HCT116 (cell line): ENCODE measurements around the gene SLBP. TPM values are rescaled to one million over a fixed set of nuclear protein-coding genes. Genes with fewer than 3 reads are reported as not detected.

Source experiments
- ATAC-seq: fragments of 200-7000 bp; cut with Tn5 transposase; 2 replicates; pipeline ENCODE4 v1.9.1; 2020; ENCODE audit warnings: mild to moderate bottlenecking, moderate library complexity
- BruUV-seq: library from RNA; stranded (reverse); fragments of 400-500 nt; replicated peaks from 2 replicates; lab custom pipeline; 2021; lab: Mats Ljungman, UMichigan
- CTCF ChIA-PET: fragments of 300-600 bp; sonication (Branson Sonifier 250); formaldehyde crosslinking; loops from one replicate; lab custom pipeline; 2021; ENCODE audit warnings: antibody characterized with exemption; lab: Charles Lee
- POLR2A ChIA-PET: fragments of 300-600, 350-600 bp; sonication (Branson Sonifier 250); formaldehyde crosslinking; loops from one replicate; lab custom pipeline; 2021; ENCODE audit warnings: antibody characterized with exemption; lab: Charles Lee
- RAD21 ChIA-PET, 2 experiments: fragments of 300-600 bp; sonication (Branson Sonifier 250); formaldehyde crosslinking; loops; one replicate each; lab custom pipeline; 2023; ENCODE audit warnings: low total read pairs in 2 of 2; ENCODE audit not compliant: uncharacterized antibody in 2 of 2, unreplicated experiment in 2 of 2, low non-redundant PET in 1 of 2; lab: Charles Lee
- DNase-seq: peaks from one replicate; pipeline ENCODE4 v3.0.0-alpha.2; 2010; ENCODE audit warnings: low read depth, low spot score
- H2AFZ ChIP-seq: fragments of 200-600 bp; shearing (Covaris generic), sonication (generic); 2 replicates; pipeline ENCODE4 v1.6.1; 2017; ENCODE audit warnings: low read depth, mixed run types, mixed read lengths, antibody characterized with exemption, low read length; ENCODE audit not compliant: poor library complexity, severe bottlenecking
- H3K27ac ChIP-seq: 2 replicates; pipeline ENCODE4 v1.5.1; 2012; ENCODE audit warnings: low read depth, low read length
- H3K27me3 ChIP-seq: fragments of 200-600 bp; sonication (generic); 2 replicates; pipeline ENCODE4 v1.6.1; 2016; ENCODE audit warnings: mixed run types, low read length, mixed read lengths; ENCODE audit not compliant: insufficient read depth
- H3K36me3 ChIP-seq, 2 experiments: fragments of 200-500 bp in 1 of 2; fragments of 200-600 bp in 1 of 2; sonication (Bioruptor generic) in 1 of 2; sonication (generic) in 1 of 2; 2 replicates each; pipeline versions ENCODE4 v1.5.1 to v1.6.1; 2014 to 2016; ENCODE audit warnings: low read length in 2 of 2, inconsistent platforms in 1 of 2, mixed read lengths in 1 of 2, mixed run types in 1 of 2; ENCODE audit not compliant: insufficient read depth in 2 of 2, control insufficient read depth in 1 of 2
- H3K4me1 ChIP-seq, 2 experiments: fragments of 200-600 bp in 1 of 2; sonication (generic) in 1 of 2; 2 replicates each; pipeline versions ENCODE4 v1.5.1 to v1.6.1; 2012 to 2017; ENCODE audit warnings: low read length in 2 of 2, inconsistent platforms in 1 of 2, mild to moderate bottlenecking in 1 of 2, mixed read lengths in 1 of 2, mixed run types in 1 of 2, moderate library complexity in 1 of 2; ENCODE audit not compliant: insufficient read depth in 2 of 2, control insufficient read depth in 1 of 2
- H3K4me2 ChIP-seq: fragments of 200-600 bp; sonication (generic); 2 replicates; pipeline ENCODE4 v1.6.1; 2017; ENCODE audit warnings: mixed run types, low read length, mixed read lengths
- H3K4me3 ChIP-seq, 2 experiments: fragments of 200-600 bp in 1 of 2; sonication (generic) in 1 of 2; replicated peaks in 1 of 2; 2 replicates each; pipeline ENCODE4 v1.5.1; 2011 to 2016; ENCODE audit warnings: low read length in 2 of 2, control low read depth in 1 of 2, low read depth in 1 of 2, mild to moderate bottlenecking in 1 of 2, mixed read lengths in 1 of 2, mixed run types in 1 of 2
- H3K79me2 ChIP-seq: fragments of 200-600 bp; sonication (generic); 2 replicates; pipeline ENCODE4 v1.6.1; 2017; ENCODE audit warnings: mild to moderate bottlenecking, mixed run types, low read length, moderate library complexity, mixed read lengths; ENCODE audit not compliant: insufficient read depth
- H3K9ac ChIP-seq: fragments of 200-600 bp; sonication (generic); 2 replicates; pipeline ENCODE4 v1.6.1; 2016; ENCODE audit warnings: low read length, mixed read lengths
- H3K9me2 ChIP-seq: fragments of 200-600 bp; sonication (generic), shearing (Covaris generic); 2 replicates; pipeline ENCODE4 v1.6.1; 2017; ENCODE audit warnings: mixed run types, mild to moderate bottlenecking, moderate library complexity; ENCODE audit not compliant: insufficient read depth
- H3K9me3 ChIP-seq, 2 experiments: fragments of 200-500 bp in 1 of 2; fragments of 200-600 bp in 1 of 2; sonication (Bioruptor generic) in 1 of 2; sonication (generic) in 1 of 2; 2 replicates each; pipeline ENCODE4 v1.6.1; 2014 to 2017; ENCODE audit warnings: low read length in 2 of 2, mixed read lengths in 2 of 2, inconsistent platforms in 1 of 2, low read depth in 1 of 2, mild to moderate bottlenecking in 1 of 2, mixed run types in 1 of 2, moderate library complexity in 1 of 2; ENCODE audit not compliant: control insufficient read depth in 1 of 2, insufficient read depth in 1 of 2
- H4K20me1 ChIP-seq: fragments of 200-600 bp; sonication (generic), shearing (Covaris generic); 2 replicates; pipeline ENCODE4 v1.6.1; 2017; ENCODE audit warnings: mixed run types, mild to moderate bottlenecking, moderate library complexity; ENCODE audit not compliant: insufficient read depth
- ATF3 ChIP-seq: IDR thresholded peaks from 2 replicates; pipeline ENCODE4 v1.6.1; 2012
- CBX3 ChIP-seq: IDR thresholded peaks from 2 replicates; pipeline ENCODE4 v1.6.1; 2012; ENCODE audit warnings: low read depth
- CTCF ChIP-seq, 3 experiments: fragments of 200-600 bp in 1 of 3; sonication (generic) in 1 of 3; IDR thresholded peaks in 2 of 3; conservative IDR thresholded peaks in 1 of 3; 2 replicates each; pipeline ENCODE4 v1.5.1; 2012 to 2017; ENCODE audit warnings: low read depth in 2 of 3, low read length in 2 of 3, antibody characterized with exemption in 1 of 3, borderline replicate concordance in 1 of 3, control low read depth in 1 of 3, mild to moderate bottlenecking in 1 of 3, mixed read lengths in 1 of 3, mixed run types in 1 of 3, moderate library complexity in 1 of 3; ENCODE audit not compliant: insufficient read depth in 1 of 3
- EGR1 ChIP-seq: IDR thresholded peaks from 2 replicates; pipeline ENCODE4 v1.6.1; 2012; ENCODE audit warnings: low read depth
- ELF1 ChIP-seq: IDR thresholded peaks from 2 replicates; pipeline ENCODE4 v1.6.1; 2012; ENCODE audit warnings: low read depth, borderline replicate concordance
- POLR2A ChIP-seq: IDR thresholded peaks from 2 replicates; pipeline ENCODE4 v1.7.0; 2011; ENCODE audit warnings: borderline replicate concordance; ENCODE audit not compliant: insufficient read depth, insufficient read length; ENCODE audit errors: extremely low read depth
- RAD21 ChIP-seq: IDR thresholded peaks from 2 replicates; pipeline ENCODE4 v1.6.1; 2012; ENCODE audit warnings: low read depth, mild to moderate bottlenecking
- REST ChIP-seq: IDR thresholded peaks from 2 replicates; pipeline ENCODE4 v1.6.1; 2012; ENCODE audit warnings: low read depth
- SP1 ChIP-seq: IDR thresholded peaks from 2 replicates; pipeline ENCODE4 v1.6.1; 2012; ENCODE audit warnings: low read depth
- SRF ChIP-seq: IDR thresholded peaks from 2 replicates; pipeline ENCODE4 v1.6.1; 2012; ENCODE audit warnings: low read depth
- TCF7L2 ChIP-seq: IDR thresholded peaks from 2 replicates; pipeline ENCODE4 v1.7.0; 2011; ENCODE audit warnings: borderline replicate concordance, inconsistent platforms; ENCODE audit not compliant: insufficient read depth, insufficient read length; ENCODE audit errors: extremely low read depth
- ZFX ChIP-seq: fragments of 450-650 bp; IDR thresholded peaks from 2 replicates; pipeline ENCODE4 v1.6.1; 2017
- ZNF274 ChIP-seq: fragments of 200-500 bp; sonication (Bioruptor generic); IDR thresholded peaks from 2 replicates; pipeline ENCODE4 v1.6.1; 2014; ENCODE audit warnings: mild to moderate bottlenecking, low read depth, low read length, inconsistent platforms
- intact Hi-C: fragments of 100-400 bp; cut with micrococcal nuclease; formaldehyde crosslinking; loops from 2 replicates; pipeline ENCODE4 v1.10.0; 2022
- total RNA-seq: library from RNA; stranded (reverse); gene quantifications from one replicate; pipeline ENCODE4 v1.2.1, GENCODE V29; 2021; ENCODE audit not compliant: unreplicated experiment

SLBP gene
- total RNA-seq, 1 experiment from 2014 or later, result 101 TPM

- Histone ChIP-seq H3K4me3 (no peak overlapping the region), H2AFZ (no peak overlapping the region), H3K9me2 (no peaks in the 10 kb centered on the region)
- intact Hi-C loops, result loop anchor here (1.0 kb wide), 1 partner anchor 62 kb away; no protein-coding TSS in a partner anchor
- TF ChIP-seq ZFX (no peak), EGR1 (no peak), CTCF (IDR thresholded peaks at IDR 0.05 in 2 of 3, conservative IDR thresholded peaks at IDR 0.05 in 1 of 3; ENCODE audit: borderline replicate concordance in 1 of 3, insufficient read depth in 1 of 3, low read depth in 2 of 3, low read length in 2 of 3) (peak; percentile 79 to 89 (median 84)), ATF3 (no peak), CBX3 (no peak), POLR2A (no peak), ELF1 (no peak), REST (no peak), ZNF274 (no peak), SP1 (no peak), SRF (no peak), RAD21 (peak; percentile 95), TCF7L2 (no peak)
- TF ChIP-seq, all 23 proteins: peak for 2
- Histone ChIP-seq H3K36me3 (0 out of 4 replicates have a peak, but pooled peaks cover 0 to 3% of the 10 kb centered on the region in 2 experiments), H3K4me1 (peaks cover 0 to 28% of the 10 kb centered on the region in 2 experiments; a peak in 1 of 4 replicates), H3K27ac (no peak overlapping the region), H3K4me2 (peak overlapping the region; percentile 50; the same call in 1 of the 2 replicates), H3K9me3 (no peaks in the 10 kb centered on the region), H3K79me2 (no peaks in the 10 kb centered on the region), H4K20me1 (no peaks in the 10 kb centered on the region), H3K27me3 (no peaks in the 10 kb centered on the region), H3K9ac (no peak overlapping the region)
- ChIA-PET CTCF (interaction anchor here (0.6 to 2.9 kb wide), 10 partner anchors 18 to 162 kb away, joined by 3 to 43 read pairs (median 4); partner anchors contain the start of genes FGFR3, NSD2, TACC3 and TMEM129), RAD21 (interaction anchor here (0.7 to 1.5 kb wide), 3 partner anchors 61 to 178 kb away, joined by 3 to 8 read pairs (median 7); no protein-coding TSS in a partner anchor), POLR2A (no interaction called here)
- ATAC-seq, result peak; percentile 71
- peak; percentile 44 for DNase-seq
- no TSS peak for BruUV-seq
These were observed 36.4 kb upstream of the SLBP start for GRCh38 chr4:1748465-1748995.
